Measurements from ENCODE around the gene ABCA3.

Gene ABCA3

DNA sequence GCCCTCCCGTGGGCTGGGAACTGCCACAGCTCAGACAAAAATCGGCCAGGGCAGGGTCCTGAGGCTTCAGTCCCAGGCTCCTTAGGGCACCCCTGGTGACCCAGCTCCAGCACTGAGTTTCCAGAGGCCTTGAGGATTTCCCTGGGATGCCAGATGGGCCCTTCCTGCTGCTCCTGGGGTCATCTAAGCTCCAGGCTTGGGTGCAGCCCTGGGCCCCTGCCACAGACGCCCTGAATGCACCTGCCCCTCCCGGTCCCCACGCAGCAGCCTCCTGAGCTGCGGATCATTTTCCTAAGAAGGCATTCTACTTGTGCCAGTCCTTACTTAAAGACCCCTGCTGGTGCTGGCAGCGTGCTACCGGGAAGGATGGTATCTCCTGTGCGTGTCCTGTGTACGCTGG lies 66.6 kb downstream of the ABCA3 start:
- Histone ChIP-seq H3K4me1 (ENCODE audit: insufficient read depth, low read length, severe bottlenecking) (peaks cover 11% of the 10 kb centered on the region), H3K27ac (ENCODE audit: low read depth, low read length, poor library complexity, severe bottlenecking) (no peak overlapping the region), H3K4me2 (ENCODE audit: low read length) (no peak overlapping the region), H4K20me1 (ENCODE audit: insufficient read depth, low read length) (no peaks in the 10 kb centered on the region), H3K9me3 (ENCODE audit: low read length) (no peaks in the 10 kb centered on the region), H3K9me2 (ENCODE audit: low read depth, low read length) (no peaks in the 10 kb centered on the region), H3K9ac (ENCODE audit: low read length) (no peak overlapping the region), H3K4me3 (ENCODE audit: low read depth, low read length, poor library complexity, severe bottlenecking) (no peak overlapping the region), H3F3A (ENCODE audit: insufficient read depth, low read length) (no peaks in the 10 kb centered on the region), H3K27me3 (ENCODE audit: insufficient read depth, low read length) (peaks cover 9% of the 10 kb centered on the region), H2AFZ (ENCODE audit: low read length) (no peak overlapping the region), H3K36me3 (ENCODE audit: insufficient read depth, low read length) (no peaks in the 10 kb centered on the region; the same call in 1 of the 2 replicates), H3K79me2 (ENCODE audit: insufficient read depth, low read length) (no peaks in the 10 kb centered on the region)
- TF ChIP-seq, protein P1, sequence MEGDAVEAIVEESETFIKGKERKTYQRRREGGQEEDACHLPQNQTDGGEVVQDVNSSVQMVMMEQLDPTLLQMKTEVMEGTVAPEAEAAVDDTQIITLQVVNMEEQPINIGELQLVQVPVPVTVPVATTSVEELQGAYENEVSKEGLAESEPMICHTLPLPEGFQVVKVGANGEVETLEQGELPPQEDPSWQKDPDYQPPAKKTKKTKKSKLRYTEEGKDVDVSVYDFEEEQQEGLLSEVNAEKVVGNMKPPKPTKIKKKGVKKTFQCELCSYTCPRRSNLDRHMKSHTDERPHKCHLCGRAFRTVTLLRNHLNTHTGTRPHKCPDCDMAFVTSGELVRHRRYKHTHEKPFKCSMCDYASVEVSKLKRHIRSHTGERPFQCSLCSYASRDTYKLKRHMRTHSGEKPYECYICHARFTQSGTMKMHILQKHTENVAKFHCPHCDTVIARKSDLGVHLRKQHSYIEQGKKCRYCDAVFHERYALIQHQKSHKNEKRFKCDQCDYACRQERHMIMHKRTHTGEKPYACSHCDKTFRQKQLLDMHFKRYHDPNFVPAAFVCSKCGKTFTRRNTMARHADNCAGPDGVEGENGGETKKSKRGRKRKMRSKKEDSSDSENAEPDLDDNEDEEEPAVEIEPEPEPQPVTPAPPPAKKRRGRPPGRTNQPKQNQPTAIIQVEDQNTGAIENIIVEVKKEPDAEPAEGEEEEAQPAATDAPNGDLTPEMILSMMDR (IDR thresholded peaks at IDR 0.05; ENCODE audit: low read length), result no peak
- no peak for TF ChIP-seq EZH2 (IDR thresholded peaks at IDR 0.05; ENCODE audit: borderline replicate concordance, low read length)

DNA sequence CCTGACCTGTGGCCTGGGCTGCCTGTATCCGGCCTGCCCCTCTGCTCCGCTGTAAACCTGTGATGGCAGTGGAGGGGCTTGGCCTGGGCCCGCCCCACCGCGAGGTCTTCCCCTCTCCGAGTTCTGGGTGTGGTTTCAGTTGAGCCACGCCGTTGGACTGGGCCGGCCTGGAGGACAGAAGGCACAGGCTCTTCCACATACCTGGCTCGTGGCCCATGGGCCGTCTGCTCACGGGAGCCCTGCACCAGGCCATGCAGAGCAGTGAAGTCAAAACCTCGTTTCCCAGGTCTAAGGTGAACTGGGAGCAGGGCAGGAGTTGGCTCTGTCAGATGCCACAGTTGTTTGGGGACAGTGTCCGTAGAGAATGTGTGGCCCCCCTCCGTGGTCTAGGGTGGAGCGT lies 67.0 kb downstream of the ABCA3 start:
- Histone ChIP-seq H3K4me1 (ENCODE audit: insufficient read depth, low read length, severe bottlenecking) (peaks cover 13% of the 10 kb centered on the region), H2AFZ (ENCODE audit: low read length) (no peak overlapping the region), H3K9ac (ENCODE audit: low read length) (no peak overlapping the region), H3K79me2 (ENCODE audit: insufficient read depth, low read length) (no peaks in the 10 kb centered on the region), H3K4me2 (ENCODE audit: low read length) (no peak overlapping the region), H3K27ac (ENCODE audit: low read depth, low read length, poor library complexity, severe bottlenecking) (no peak overlapping the region), H3F3A (ENCODE audit: insufficient read depth, low read length) (no peaks in the 10 kb centered on the region), H3K4me3 (ENCODE audit: low read depth, low read length, poor library complexity, severe bottlenecking) (no peak overlapping the region), H3K36me3 (ENCODE audit: insufficient read depth, low read length) (no peaks in the 10 kb centered on the region; the same call in 1 of the 2 replicates), H4K20me1 (ENCODE audit: insufficient read depth, low read length) (no peaks in the 10 kb centered on the region), H3K9me2 (ENCODE audit: low read depth, low read length) (no peaks in the 10 kb centered on the region), H3K9me3 (ENCODE audit: low read length) (no peaks in the 10 kb centered on the region), H3K27me3 (ENCODE audit: insufficient read depth, low read length) (peaks cover 6% of the 10 kb centered on the region; the same call in 1 of the 2 replicates)
- no peak for TF ChIP-seq EZH2 (IDR thresholded peaks at IDR 0.05; ENCODE audit: borderline replicate concordance, low read length)
- TF ChIP-seq, protein P1 (IDR thresholded peaks at IDR 0.05; ENCODE audit: low read length), result no peak

DNA sequence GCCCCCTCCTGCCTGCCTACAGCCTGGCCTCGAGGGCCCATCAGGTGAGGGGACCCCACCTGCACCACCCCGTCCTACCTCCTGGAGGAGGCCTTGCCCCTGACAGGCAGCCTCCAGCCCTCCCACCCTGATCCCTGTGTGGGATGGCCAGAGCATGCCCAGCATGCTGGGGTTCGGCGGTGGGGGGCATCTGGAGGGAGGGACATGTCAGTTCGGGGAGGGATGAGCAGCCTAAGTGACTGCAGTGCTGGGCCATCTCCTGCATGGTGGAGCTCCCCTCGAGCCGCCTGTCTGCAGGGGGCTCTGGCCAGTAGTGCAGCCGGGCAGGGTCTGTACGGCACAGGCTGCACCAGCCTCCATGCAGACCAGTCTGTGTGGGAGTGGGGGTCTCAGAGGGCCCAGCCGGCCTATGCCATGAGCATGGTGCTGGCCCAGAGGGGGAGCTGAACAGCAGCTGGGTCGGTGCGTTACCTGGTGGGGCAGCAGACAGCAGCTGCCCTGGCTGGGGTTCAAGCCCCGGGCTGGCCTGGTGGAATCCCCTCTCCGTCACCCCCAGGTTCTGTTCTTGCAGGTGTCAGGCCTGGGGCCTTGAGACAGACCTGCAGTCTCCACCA lies 68.6 kb downstream of the ABCA3 start:
- Histone ChIP-seq H3K4me1 (ENCODE audit: insufficient read depth, low read length, severe bottlenecking) (peaks cover 14% of the 10 kb centered on the region), H3K9ac (ENCODE audit: low read length) (no peak overlapping the region), H3K27ac (ENCODE audit: low read depth, low read length, poor library complexity, severe bottlenecking) (no peak overlapping the region), H3K4me3 (ENCODE audit: low read depth, low read length, poor library complexity, severe bottlenecking) (no peak overlapping the region), H2AFZ (ENCODE audit: low read length) (no peak overlapping the region), H3K27me3 (ENCODE audit: insufficient read depth, low read length) (no peaks in the 10 kb centered on the region; the same call in 1 of the 2 replicates), H3F3A (ENCODE audit: insufficient read depth, low read length) (no peaks in the 10 kb centered on the region), H3K4me2 (ENCODE audit: low read length) (no peak overlapping the region), H3K9me2 (ENCODE audit: low read depth, low read length) (no peaks in the 10 kb centered on the region), H3K36me3 (ENCODE audit: insufficient read depth, low read length) (no peaks in the 10 kb centered on the region; the same call in 1 of the 2 replicates), H4K20me1 (ENCODE audit: insufficient read depth, low read length) (no peaks in the 10 kb centered on the region), H3K9me3 (ENCODE audit: low read length) (no peaks in the 10 kb centered on the region), H3K79me2 (ENCODE audit: insufficient read depth, low read length) (peaks cover 6% of the 10 kb centered on the region)
- TF ChIP-seq EZH2 (IDR thresholded peaks at IDR 0.05; ENCODE audit: borderline replicate concordance, low read length), result no peak
- TF ChIP-seq, protein P1 (IDR thresholded peaks at IDR 0.05; ENCODE audit: low read length), result no peak

All from OCI-LY1 (cell line).